NCI-H345 treated with DMSO at 0.1 percent for 48 hours (cell line): ENCODE results near the gene POC5.
A peak's percentile ranks its signal among the peaks of the same experiment; 100 is the strongest.
"Not testable (repeated sequence)": the region's sequence is repeated elsewhere in the genome, so short reads cannot be mapped to it uniquely, and the experiment has no call there.

Experiments
- DNase-seq: peaks from one replicate; lab custom pipeline; 2025; ENCODE audit not compliant: unreplicated experiment; lab: John Stamatoyannopoulos, UW

The POC5 gene

DNA sequence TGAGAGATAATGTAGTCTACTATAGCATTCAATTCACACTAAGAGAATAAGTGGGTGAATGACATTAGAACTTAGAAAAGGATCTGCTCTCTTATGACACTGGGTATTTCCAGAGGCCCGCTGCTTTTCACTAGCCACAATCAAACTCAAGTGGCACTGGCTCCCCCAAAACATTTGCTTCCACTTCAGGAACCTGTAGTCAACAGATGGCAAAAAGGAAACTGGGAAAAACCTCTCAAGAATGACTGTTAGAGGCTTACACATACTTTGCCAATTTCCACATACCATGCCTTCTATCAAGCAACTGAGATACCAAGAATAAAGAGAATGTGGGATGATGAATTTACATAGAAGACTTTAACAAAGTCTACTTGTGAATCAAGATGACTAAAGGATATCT, 11.2 kb downstream of the POC5 start:
- DNase-seq = no peak

DNA sequence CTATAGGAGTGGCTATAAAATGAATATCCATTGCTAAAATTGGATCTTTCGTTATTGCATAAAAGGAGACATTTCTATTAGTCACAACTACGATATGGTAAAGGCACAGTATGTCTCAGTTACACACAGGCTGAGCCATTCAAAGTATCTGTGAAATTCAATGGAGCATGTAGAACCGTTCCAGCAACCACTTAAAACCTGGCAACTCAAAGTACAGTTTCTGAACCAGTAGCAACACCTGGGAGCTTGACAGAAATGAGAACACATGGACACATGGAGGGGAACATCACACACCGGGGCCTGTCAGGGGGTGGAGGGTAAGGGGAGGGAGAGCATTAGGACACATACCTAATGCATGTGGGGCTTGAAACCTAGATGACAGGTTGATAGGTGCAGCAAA, 15.4 kb downstream of the POC5 start:
- DNase-seq = no peak

DNA sequence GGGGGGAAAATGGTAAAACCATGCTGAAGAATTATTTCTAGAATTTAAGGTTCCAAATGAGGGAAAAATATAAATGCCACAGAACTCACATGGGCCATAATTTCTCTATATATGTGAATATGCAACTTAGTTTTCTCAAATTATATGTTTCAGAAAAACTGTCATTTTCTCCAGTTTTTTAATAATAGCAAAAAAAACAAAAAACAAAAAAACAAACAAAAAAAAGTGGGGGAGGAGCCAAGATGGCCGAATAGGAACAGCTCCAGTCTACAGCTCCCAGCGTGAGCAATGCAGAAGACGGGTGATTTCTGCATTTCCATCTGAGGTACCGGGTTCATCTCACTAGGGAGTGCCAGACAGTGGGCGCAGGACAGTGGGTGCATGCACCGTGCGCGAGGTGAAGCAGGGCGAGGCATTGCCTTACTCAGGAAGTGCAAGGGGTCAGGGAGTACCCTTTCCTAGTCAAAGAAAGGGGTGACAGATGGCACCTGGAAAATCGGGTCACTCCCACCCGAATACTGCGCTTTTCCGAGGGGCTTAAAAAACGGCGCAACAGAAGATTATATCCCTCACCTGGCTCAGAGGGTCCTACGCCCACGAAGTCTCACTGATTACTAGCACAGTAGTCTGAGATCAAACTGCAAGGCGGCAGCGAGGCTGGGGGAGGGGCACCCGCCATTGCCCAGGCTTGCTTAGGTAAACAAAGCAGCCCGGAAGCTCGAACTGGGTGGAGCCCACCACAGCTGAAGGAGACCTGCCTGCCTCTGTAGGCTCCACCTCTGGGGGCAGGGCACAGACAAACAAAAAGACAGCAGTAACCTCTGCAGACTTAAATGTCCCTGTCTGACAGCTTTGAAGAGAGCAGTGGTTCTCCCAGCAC, 21.5 kb downstream of the POC5 start:
- DNase-seq = not testable (repeated sequence)

DNA sequence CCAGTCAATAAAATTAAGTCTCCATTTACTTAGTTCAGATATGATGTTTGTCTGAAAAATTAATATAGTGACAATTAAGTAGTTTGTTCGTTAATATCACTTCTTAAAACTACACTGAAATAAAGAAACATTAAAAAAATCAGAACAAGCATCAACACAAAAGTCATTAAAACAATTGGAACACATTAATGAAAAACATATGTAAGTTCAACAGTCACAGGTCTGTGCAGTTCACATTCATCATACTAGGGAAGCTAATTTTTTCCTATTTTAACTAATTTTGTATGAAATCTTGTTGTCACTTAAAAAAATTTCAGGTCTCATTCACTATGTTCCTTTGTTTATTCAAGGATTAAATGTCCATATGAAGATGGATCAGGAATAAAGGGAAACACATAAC, 22.5 kb downstream of the POC5 start:
- DNase-seq = no peak

DNA sequence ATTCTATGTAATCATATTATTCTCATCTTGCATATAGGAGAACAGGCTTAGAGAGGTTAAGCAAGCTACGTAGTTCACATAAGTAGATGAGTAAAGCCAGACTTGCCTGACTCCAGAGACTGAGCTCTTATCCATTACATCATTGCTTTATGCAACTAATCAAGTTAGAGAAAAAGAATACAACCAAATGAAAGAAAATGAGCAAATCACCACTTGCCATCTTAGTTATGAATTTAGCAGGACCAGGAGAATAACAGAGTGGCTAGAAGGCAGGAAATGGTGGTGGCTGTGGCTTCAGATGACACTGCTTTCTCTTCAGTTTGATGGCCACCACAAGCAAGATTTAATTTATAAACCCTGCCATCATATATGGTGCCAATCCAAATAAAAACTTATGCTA, 26.6 kb downstream of the POC5 start:
- no peak for DNase-seq

DNA sequence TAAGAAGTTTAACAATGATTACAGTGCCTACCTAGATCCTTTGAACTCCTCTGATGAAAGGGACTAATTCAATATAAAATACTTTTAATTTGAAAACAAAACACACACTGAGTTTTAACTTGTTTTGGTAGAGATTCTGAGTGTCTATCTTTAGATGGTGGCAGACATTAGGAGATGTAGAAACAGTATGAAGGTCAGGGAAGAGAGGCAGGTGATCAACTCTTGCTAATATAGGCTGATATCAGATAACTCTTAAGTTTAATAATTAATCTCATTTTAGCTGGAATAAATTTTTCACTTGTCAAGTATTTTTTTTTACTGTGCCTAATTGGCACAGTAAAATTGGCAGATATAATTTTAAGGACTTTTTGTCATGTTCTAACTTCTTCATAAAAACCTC, 30.8 kb downstream of the POC5 start:
- DNase-seq = no peak

DNA sequence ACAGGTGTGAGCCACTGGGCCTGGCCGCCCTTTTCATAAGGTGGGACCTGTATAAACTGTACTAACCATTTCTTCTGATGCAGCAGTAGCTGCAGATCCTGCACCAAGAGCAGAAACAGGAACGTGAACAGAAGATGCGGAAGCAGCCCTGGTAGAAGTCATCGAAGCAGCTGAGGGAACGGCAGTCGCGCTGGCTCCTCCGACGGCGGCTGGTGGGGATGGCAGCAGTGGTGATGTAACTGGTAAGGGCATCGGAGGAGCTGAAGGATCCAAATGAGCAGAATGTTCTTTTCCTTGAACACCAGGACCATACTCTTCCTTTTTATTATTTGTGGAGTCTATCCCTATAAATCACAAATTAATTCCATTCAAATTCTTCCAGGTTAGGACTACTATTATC, 32.1 kb downstream of the POC5 start:
- no peak for DNase-seq

DNA sequence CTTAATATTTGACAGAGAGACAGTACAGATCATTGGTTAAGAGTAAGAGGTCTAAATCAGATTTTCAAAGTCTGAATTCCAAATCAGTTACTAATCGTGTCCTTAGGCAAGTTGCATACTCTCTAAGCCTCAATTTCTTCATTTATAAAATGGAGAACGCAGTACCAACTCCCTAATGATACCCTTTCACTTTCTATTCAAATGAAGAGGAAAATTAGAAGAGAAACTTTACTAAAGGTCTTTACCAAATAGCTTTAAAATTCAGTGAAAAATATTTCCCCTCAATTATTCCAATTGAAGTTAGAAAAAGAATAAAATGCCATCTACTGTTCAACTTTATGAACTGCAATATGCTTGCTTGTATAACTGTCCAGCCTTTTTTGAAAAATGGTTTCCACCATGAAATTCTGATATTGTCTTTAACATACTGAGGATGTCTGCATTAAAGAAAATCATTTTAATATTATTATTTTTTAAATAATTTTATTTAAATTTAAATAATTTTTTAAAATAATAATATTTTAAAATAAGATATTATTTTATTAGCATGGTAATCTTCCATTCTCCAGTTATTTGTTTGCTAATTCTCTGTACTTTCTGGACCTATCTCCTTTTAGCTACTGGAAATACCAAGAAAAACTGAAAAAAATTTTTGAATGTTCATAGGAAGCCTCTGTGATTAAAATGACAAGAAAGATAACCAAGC, 36.0 kb downstream of the POC5 start:
- DNase-seq = peak; percentile 16

DNA sequence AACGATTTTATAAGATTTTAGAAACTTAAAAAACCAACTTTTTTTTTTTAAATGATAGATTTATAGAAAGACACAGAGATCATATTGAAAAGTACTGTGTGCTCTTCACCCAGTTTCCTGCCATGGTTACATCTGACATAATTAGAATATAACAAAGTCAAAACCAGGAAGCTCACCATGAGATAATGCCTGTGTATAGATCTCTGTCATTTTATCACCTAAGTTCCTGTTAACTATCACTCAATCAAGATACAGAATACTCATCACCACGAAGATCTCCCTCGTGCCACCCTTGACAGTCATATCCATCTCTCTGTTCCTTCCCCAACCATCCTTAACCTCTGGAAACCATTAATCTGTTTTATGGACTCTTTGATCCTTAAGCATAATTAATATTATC, 39.1 kb downstream of the POC5 start:
- DNase-seq = no peak

DNA sequence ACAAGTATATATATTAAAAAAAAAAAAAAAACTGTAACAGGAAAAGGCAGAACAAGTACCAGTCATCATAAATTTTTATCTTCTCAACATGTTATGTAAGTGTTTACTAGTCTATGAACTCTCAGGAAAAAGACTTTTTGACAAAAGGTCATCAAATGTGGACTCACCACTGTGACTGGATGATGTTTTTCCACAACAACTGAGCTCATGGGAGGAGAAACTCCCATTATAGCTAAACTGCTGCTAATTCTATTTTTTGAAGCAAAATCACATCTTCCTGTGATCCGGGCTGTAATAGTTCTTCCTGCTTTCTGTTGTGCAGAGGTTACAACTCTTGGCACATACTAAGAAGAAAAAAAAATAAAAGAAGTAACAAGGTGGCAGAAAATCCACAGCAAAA, 39.6 kb downstream of the POC5 start:
- DNase-seq = no peak

DNA sequence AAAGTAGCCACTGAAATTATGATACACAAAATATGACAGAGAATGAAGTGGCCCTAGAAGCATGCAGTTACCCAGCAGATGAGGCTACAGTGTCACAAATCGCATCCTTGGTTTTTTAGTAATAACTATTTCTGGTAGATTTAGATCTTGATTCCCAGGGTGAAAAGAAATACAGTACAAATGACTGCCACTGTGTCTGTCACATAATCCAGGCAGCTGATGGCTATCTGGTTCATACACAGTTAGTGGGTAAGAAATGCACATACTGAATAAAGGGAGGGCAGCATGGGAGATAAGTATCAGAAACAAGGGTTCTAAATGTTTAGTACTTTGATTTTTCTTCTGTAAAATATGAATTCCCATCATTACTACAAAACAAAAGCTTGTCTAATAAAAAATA, 41.5 kb downstream of the POC5 start:
- no peak for DNase-seq

DNA sequence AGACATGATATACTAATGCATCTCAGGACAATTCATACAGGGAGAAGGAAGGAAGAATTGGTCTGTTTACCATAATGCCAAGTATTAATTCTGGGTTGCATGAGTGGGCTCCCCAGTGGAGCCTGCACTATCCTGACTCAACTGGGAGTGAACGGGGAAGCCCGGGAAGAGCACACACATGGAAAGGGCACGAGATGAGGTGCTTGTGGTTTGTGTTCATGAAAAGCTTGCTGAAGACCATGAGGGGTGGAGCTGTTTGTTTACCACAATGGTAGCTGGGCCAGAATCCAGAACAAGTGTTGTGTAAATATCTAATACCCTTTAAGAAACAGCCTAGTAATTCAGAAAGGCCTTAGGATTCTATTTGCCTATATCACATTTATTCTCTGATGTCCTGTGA, 44.6 kb downstream of the POC5 start:
- no peak for DNase-seq

DNA sequence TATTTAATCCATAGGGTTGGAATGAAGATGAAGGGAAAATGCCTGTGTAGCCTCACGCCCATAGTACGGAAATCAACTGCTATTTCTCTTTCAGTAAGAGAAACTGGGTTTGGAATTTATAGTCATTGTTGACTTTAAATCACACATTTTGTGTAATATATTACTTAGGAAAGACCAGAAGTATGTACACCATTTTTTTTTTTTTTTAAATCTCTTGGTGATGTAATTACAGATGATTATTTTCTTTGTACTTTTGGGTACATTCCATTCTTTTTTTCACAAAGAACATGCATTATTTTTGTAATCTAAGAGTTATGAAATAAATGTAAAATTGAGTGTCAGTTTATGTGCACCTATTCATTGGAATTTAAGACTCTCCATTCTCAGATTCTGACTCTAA, 45.7 kb downstream of the POC5 start:
- DNase-seq = no peak

DNA sequence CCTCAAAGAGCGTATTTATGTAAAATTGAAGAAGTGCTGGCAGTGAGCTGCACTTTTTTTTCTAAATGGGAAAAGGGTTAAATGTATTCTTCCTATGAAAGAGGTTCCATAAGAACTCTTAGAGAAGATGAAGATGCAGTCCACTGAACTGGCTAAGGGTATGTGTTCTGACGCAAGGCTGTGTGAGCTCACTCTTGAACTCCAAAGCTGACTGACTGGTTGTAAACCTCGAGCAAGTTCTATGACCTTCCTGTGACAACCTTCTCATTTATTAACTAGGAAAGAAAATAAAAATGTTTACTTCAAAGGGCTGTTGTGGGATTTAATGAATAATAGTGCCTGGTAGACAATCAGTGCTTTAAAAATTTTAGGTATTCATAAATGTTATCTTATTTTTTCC, 46.7 kb downstream of the POC5 start:
- no peak for DNase-seq

DNA sequence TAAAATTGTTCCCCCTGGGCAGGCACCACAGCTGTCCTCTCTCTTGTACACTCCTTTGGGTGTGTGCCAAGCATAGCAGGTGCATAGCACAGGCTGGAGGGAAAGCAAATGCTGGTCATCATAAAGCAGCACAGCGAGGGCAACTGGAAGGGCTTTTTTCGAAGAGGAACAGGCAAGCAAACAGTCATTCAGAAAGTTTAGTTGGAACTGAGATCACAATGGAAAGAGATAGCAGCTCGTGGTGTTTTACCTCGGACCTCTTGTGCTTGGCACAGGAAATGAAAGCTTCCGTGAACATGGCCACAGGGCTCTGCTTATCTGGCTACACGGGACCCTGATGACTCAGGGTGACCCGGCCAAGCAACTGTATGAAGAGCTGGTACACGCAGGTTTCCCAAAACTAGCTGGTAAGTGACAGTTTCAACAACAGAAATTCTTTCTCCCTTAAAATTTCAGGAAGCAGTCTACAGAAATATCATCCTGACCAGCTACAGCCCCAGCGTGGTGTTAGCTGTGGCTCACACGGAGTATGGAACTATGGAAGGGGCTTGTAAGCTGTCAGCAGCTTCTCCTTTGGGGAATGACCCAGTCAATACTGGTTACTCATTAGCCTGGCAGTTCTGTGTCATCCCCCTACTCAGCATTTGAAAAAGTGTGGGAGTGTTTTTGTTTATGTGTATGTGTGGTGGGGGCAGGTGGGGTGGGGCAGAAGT, 48.1 kb downstream of the POC5 start:
- DNase-seq = peak; percentile 66

DNA sequence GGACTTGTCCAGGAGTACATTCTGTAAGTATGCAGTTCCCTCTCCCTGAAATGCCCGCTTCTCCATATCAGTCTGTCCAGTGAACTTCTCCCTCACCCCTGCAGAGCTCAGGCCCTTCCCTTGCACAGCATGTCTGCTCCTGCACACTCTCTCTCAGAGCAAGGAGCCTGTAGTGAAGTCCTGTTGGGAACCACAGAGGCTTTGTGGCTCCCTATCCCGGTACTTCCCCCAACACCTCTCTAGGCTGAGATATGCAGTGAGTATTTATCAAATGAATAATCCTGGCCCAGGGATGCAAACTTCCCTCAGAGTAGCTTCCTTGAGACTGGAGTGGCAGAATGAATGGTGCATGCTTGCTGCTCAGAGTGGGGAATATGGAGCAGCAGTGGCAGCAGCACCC, 48.8 kb downstream of the POC5 start:
- DNase-seq = no peak

DNA sequence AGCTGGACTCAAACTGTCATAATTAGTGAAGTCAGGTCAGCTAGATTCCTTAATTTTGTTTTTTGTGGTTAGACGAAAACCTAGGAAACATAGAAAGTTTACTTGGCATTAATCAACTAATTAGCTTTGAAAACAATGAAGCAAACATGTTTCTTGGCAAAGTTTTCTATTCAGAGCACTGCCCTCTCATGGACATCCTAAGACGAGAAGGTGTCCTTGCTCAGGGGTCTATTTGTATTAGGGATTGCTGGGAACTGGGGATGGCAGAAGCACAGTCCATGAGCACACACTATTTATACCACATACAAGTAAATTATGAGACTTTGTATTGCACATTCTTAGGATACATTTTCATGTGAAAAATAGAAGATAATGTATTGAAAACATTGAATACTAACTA, 49.7 kb downstream of the POC5 start:
- DNase-seq = no peak

DNA sequence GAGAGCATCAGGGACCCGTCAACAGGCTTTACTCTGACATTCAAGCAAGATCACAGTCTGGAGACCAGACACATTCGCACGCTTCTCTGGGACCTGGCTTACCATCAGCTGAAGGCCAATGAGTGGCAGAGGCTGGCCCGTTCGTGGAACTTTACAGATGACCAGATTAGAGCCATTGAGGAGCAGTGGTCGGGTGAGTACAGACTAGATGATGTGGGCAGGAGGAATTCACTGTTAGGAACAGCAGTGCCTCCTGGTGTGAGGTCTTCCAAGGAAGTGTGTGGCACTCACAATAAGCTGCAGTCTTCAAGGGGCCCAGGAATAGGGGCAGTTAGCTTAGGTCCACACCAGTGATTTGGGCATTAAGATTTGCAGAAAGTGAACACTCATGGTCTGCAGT, 50.4 kb downstream of the POC5 start:
- no peak for DNase-seq

DNA sequence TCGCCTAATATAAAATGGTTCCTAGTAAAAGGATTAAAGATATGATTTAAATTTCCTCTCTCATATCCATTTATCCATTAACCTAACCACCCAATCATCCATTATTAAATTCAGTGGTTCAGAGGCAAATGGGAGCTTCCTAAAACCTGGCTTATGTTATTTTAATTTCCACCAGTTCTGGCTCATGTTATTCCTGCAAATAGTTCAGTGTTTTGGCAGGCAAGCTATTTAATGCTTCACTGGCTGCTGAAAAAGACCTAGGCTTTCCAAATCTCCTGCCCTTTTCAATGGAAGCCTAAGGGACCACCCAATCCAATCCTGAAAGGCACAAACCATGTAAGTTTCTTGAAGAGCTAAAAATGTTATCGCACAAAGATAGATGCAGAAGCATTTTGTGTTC, 52.3 kb downstream of the POC5 start:
- no peak for DNase-seq

DNA sequence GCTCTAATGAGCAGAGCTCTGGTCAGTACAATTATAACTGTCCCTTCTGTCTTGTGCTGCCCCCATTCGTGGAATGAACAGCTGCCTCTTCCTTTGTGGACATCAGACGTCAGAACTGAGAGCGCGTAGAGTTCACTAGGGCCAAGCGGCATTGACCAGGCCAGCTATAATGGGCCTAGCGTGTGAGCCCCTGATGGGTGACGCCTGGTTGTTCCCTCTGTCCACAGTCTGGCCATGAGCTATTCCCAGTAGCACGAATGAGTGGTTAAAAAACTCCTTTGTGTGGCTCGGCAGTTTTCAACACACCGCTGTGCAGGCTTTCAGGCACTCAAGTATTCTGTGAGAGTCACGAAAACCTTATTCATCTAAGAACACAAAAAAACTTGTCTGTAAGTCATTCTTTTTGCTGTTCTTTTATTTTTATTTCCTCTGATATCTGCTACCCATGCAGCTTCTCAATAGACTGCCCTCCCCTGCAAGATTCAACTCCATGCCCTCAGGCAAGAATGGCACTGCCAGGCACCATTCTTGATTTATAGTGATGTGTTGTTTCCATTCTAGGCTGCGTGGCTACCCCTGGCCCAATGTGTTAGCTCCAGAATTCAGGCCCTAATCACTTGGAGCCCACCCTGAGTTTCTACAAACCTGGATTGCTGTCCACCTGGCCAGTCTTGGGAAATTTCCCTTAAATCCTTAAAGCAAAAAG, 53.5 kb downstream of the POC5 start:
- no peak for DNase-seq

DNA sequence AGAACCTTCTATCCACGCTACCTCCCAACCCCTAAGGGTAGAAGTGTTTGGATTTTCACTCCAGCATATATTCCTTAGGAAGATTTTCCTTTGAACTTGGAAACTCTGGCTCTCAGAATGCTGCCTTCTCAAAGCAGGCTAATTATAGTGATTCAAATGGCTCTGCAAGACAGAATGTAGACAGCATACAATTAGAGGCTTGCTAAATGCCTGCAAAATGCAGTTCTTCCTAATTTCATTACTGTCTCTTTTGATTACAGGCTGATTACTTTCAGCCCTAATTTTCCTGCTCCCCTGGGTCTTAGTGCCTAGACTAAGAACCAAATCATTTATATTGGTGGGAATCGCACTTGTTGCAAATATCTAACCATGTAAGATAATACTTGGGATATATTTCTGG, 55.2 kb downstream of the POC5 start:
- no peak for DNase-seq
